RWPE2 (cell line): ENCODE data around the gene USP49.

Experiments used
- ATAC-seq: fragments of 200-7000 bp; cut with Tn5 transposase; 3 replicates; pipeline ENCODE4 v1.9.1; 2021; ENCODE audit warnings: low read depth
- DNase-seq: peaks from one replicate; pipeline ENCODE4 v3.0.0-alpha.2; 2020; ENCODE audit warnings: low spot score
- H3K27ac ChIP-seq: fragments of 450-650 bp; 2 replicates; pipeline ENCODE4 v1.5.1; 2017; ENCODE audit warnings: mild to moderate bottlenecking; ENCODE audit not compliant: poor library complexity, severe bottlenecking
- H3K27me3 ChIP-seq: fragments of 250-450 bp; sonication (Bioruptor Pico); 2 replicates; pipeline ENCODE4 v1.5.1; 2021; ENCODE audit warnings: mild to moderate bottlenecking, moderate library complexity; ENCODE audit not compliant: insufficient read depth, poor library complexity, severe bottlenecking
- H3K36me3 ChIP-seq: fragments of 250-450 bp; sonication (Bioruptor Pico); 2 replicates; pipeline ENCODE4 v1.5.1; 2020; ENCODE audit warnings: low read depth, mild to moderate bottlenecking, moderate library complexity
- H3K4me1 ChIP-seq: fragments of 250-450 bp; sonication (Bioruptor Pico); 2 replicates; pipeline ENCODE4 v1.5.1; 2021; ENCODE audit warnings: mild to moderate bottlenecking, moderate library complexity; ENCODE audit not compliant: insufficient read depth, poor library complexity, severe bottlenecking
- H3K4me3 ChIP-seq: fragments of 250-450 bp; sonication (Bioruptor Pico); 2 replicates; pipeline ENCODE4 v1.5.1; 2021; ENCODE audit warnings: mild to moderate bottlenecking, moderate library complexity; ENCODE audit not compliant: severe bottlenecking
- H3K9me3 ChIP-seq: fragments of 250-450 bp; sonication (Bioruptor Pico); 2 replicates; pipeline ENCODE4 v1.5.1; 2021; ENCODE audit warnings: mild to moderate bottlenecking, moderate library complexity; ENCODE audit not compliant: severe bottlenecking
- CTCF ChIP-seq: fragments of 450-650 bp; IDR thresholded peaks from one replicate; pipeline ENCODE4 v1.5.1; 2017; ENCODE audit warnings: mild to moderate bottlenecking, moderate library complexity; ENCODE audit not compliant: poor library complexity, severe bottlenecking

USP49 gene

GRCh38 chr6:41877051-41877680 is 18.0 kb downstream of the USP49 start:
- DNase-seq (no peak), ATAC-seq (no peak)
- Histone ChIP-seq H3K4me3 (no peak overlapping the region), H3K9me3 (no peaks in the 10 kb centered on the region), H3K27me3 (no peaks in the 10 kb centered on the region), H3K36me3 (peaks cover 2% of the 10 kb centered on the region; the same call in 1 of the 2 replicates), H3K27ac (no peak overlapping the region), H3K4me1 (no peaks in the 10 kb centered on the region)
- TF ChIP-seq CTCF = no peak

- no peaks in the 10 kb centered on the region for H3K4me1 ChIP-seq
- no peaks in the 10 kb centered on the region for H3K9me3 ChIP-seq
- H3K27me3 ChIP-seq = no peaks in the 10 kb centered on the region
- no peak overlapping the region for H3K4me3 ChIP-seq
- H3K27ac ChIP-seq = no peak overlapping the region
- peaks cover 3% of the 10 kb centered on the region; the same call in 1 of the 2 replicates for H3K36me3 ChIP-seq
- TF ChIP-seq CTCF = no peak
- DNase-seq = no peak
- ATAC-seq = no peak
Measured at GRCh38 chr6:41874741-41875140, 20.4 kb downstream of the USP49 start.

GRCh38 chr6:41872147-41872546 is 23.0 kb downstream of the USP49 start:
- ATAC-seq (no peak), DNase-seq (no peak)
- Histone ChIP-seq H3K4me1 (no peaks in the 10 kb centered on the region), H3K4me3 (no peak overlapping the region), H3K9me3 (no peaks in the 10 kb centered on the region), H3K36me3 (peaks cover 3% of the 10 kb centered on the region; the same call in 1 of the 2 replicates), H3K27ac (no peak overlapping the region), H3K27me3 (no peaks in the 10 kb centered on the region)
- no peak for TF ChIP-seq CTCF

- no peak for DNase-seq
- ATAC-seq = no peak
- TF ChIP-seq CTCF = no peak
- no peak overlapping the region for H3K4me3 ChIP-seq
- H3K27me3 ChIP-seq = no peaks in the 10 kb centered on the region
- no peaks in the 10 kb centered on the region for H3K4me1 ChIP-seq
- H3K27ac ChIP-seq = no peak overlapping the region
- peaks cover 3% of the 10 kb centered on the region; the same call in 1 of the 2 replicates for H3K36me3 ChIP-seq
- H3K9me3 ChIP-seq = no peaks in the 10 kb centered on the region
Measured at GRCh38 chr6:41871691-41872090, 23.5 kb downstream of the USP49 start.

GRCh38 chr6:41859356-41859755 is 35.8 kb downstream of the USP49 start:
- ATAC-seq (no peak), DNase-seq (no peak)
- H3K4me3 ChIP-seq = no peak overlapping the region
- H3K4me1 ChIP-seq = no peaks in the 10 kb centered on the region
- no peak for TF ChIP-seq CTCF
- H3K36me3 ChIP-seq = no peaks in the 10 kb centered on the region
- no peaks in the 10 kb centered on the region for H3K27me3 ChIP-seq
- H3K9me3 ChIP-seq = no peaks in the 10 kb centered on the region
- H3K27ac ChIP-seq = no peak overlapping the region
